SK-N-SH treated with all-trans-retinoic acid at 6 μM for 48 hours (cell line): ENCODE data around the gene RASA3.

ENCODE experiments used
- ATAC-seq: fragments of 200-7000 bp; cut with Tn5 transposase; 3 replicates; pipeline ENCODE4 v1.9.1; 2020; ENCODE audit warnings: mild to moderate bottlenecking, moderate library complexity
- ARNTL ChIP-seq: fragments of 450-650 bp; formaldehyde crosslinking; IDR thresholded peaks from 2 replicates; pipeline ENCODE4 v1.5.0; 2020; ENCODE audit warnings: low read depth, mild to moderate bottlenecking, moderate library complexity, borderline replicate concordance
- BACH2 ChIP-seq: fragments of 250-450 bp; sonication (Bioruptor Pico); IDR thresholded peaks from 2 replicates; pipeline ENCODE4 v1.9.0; 2021; ENCODE audit warnings: mild to moderate bottlenecking, borderline replicate concordance
- CSDC2 ChIP-seq: fragments of 250-450 bp; sonication (Bioruptor Pico); IDR thresholded peaks from 2 replicates; pipeline ENCODE4 v1.5.0; 2020; ENCODE audit warnings: mild to moderate bottlenecking, moderate library complexity
- ESRRG ChIP-seq: fragments of 250-450 bp; sonication (Bioruptor Pico); IDR thresholded peaks from 2 replicates; pipeline ENCODE4 v1.6.1; 2021; ENCODE audit warnings: mild to moderate bottlenecking
- GLIS3 ChIP-seq: fragments of 250-450 bp; sonication (Bioruptor Pico); IDR thresholded peaks from 2 replicates; pipeline ENCODE4 v1.5.0; 2020; ENCODE audit warnings: mild to moderate bottlenecking, moderate library complexity
- ISL1 ChIP-seq: fragments of 250-450 bp; sonication (Bioruptor Pico); IDR thresholded peaks from 2 replicates; pipeline ENCODE4 v2.1.2; 2022; ENCODE audit warnings: mild to moderate bottlenecking, moderate library complexity
- OSR1 ChIP-seq: fragments of 250-450 bp; sonication (Bioruptor Pico); IDR thresholded peaks from 2 replicates; pipeline ENCODE4 v1.8.0; 2022; ENCODE audit warnings: moderate library complexity, mild to moderate bottlenecking, inconsistent platforms
- PPARA ChIP-seq: fragments of 250-450 bp; sonication (Bioruptor Pico); IDR thresholded peaks from 2 replicates; pipeline ENCODE4 v1.5.0; 2020; ENCODE audit warnings: mild to moderate bottlenecking, borderline replicate concordance
- RARB ChIP-seq: fragments of 250-450 bp; sonication (Bioruptor Pico); IDR thresholded peaks from 2 replicates; pipeline ENCODE4 v1.8.0; 2021; ENCODE audit warnings: mild to moderate bottlenecking, moderate library complexity
- SNAI2 ChIP-seq: fragments of 250-450 bp; sonication (Bioruptor Pico); IDR thresholded peaks from 2 replicates; pipeline ENCODE4 v1.5.0; 2020; ENCODE audit warnings: mild to moderate bottlenecking, moderate library complexity
- TCF4 ChIP-seq: fragments of 250-450 bp; sonication (Bioruptor Pico); IDR thresholded peaks from 2 replicates; pipeline ENCODE4 v1.8.0; 2021; ENCODE audit warnings: mild to moderate bottlenecking, moderate library complexity, borderline replicate concordance
- TOX ChIP-seq: fragments of 250-450 bp; sonication (Bioruptor Pico); IDR thresholded peaks from 2 replicates; pipeline ENCODE4 v1.8.0; 2021; ENCODE audit warnings: mild to moderate bottlenecking, moderate library complexity, borderline replicate concordance
- ZC3H10 ChIP-seq: fragments of 250-450 bp; sonication (Bioruptor Pico); IDR thresholded peaks from 2 replicates; pipeline ENCODE4 v1.5.1; 2021; ENCODE audit warnings: mild to moderate bottlenecking, moderate library complexity
- ZFP3 ChIP-seq: fragments of 250-450 bp; sonication (Bioruptor Pico); IDR thresholded peaks from 2 replicates; pipeline ENCODE4 v1.5.0; 2020; ENCODE audit warnings: mild to moderate bottlenecking, moderate library complexity
- ZFP30 ChIP-seq: fragments of 450-650 bp; formaldehyde crosslinking; IDR thresholded peaks from 2 replicates; pipeline ENCODE4 v1.5.0; 2022; ENCODE audit warnings: mild to moderate bottlenecking, moderate library complexity
- ZNF565 ChIP-seq: fragments of 450-650 bp; formaldehyde crosslinking; conservative IDR thresholded peaks from 2 replicates; pipeline ENCODE4 v1.5.0; 2020; ENCODE audit warnings: low read depth, mild to moderate bottlenecking, moderate library complexity
- ZNF70 ChIP-seq: fragments of 450-650 bp; formaldehyde crosslinking; IDR thresholded peaks from 2 replicates; pipeline ENCODE4 v1.5.0; 2020; ENCODE audit warnings: mild to moderate bottlenecking, moderate library complexity
- TF ChIP-seq, protein P1 (sequence below): fragments of 250-450 bp; sonication (Bioruptor Pico); IDR thresholded peaks from 2 replicates; pipeline ENCODE4 v1.8.0; 2021; ENCODE audit warnings: low read depth, mild to moderate bottlenecking, moderate library complexity, borderline replicate concordance
- TF ChIP-seq, protein P2 (sequence below): fragments of 250-450 bp; sonication (Bioruptor Pico); IDR thresholded peaks from 2 replicates; pipeline ENCODE4 v1.5.0; 2020; ENCODE audit warnings: mild to moderate bottlenecking, moderate library complexity
- TF ChIP-seq, protein P3 (sequence below): fragments of 250-450 bp; sonication (Bioruptor Pico); IDR thresholded peaks from 2 replicates; pipeline ENCODE4 v1.8.0; 2020; ENCODE audit warnings: mild to moderate bottlenecking, moderate library complexity, borderline replicate concordance
- TF ChIP-seq, protein P4 (sequence below): fragments of 250-450 bp; sonication (Bioruptor Pico); IDR thresholded peaks from 2 replicates; pipeline ENCODE4 v1.5.1; 2021; ENCODE audit warnings: mild to moderate bottlenecking, moderate library complexity
- TF ChIP-seq, protein P5 (sequence below): fragments of 250-450 bp; sonication (Bioruptor Pico); IDR thresholded peaks from 2 replicates; pipeline ENCODE4 v1.5.1; 2020; ENCODE audit warnings: low read depth, mild to moderate bottlenecking, moderate library complexity

Gene RASA3

DNA sequence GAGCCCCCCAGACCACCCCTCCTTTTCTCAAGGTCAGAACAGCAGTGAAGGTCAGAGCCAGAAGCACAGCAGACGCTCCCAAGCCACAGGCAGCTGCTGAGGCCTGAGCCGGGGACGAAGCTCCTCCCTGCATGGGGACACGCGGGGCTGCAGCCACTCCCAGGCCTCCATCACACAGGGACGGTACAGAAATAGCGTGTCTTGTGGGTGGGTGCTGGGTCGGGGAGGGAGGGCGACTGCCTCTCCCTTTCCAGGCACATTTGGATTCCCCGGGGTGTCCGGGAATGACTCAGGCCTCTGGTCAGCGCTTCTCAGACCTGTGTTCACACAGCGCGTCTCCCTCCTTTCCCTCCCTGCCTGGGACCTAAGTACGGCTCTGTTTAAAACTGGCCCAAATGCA, 33.2 kb downstream of the RASA3 start:
- ATAC-seq: peak; percentile 84
- no peak for TF ChIP-seq SNAI2 (CRISPR knock-in tag)
- TF ChIP-seq TOX: no peak

DNA sequence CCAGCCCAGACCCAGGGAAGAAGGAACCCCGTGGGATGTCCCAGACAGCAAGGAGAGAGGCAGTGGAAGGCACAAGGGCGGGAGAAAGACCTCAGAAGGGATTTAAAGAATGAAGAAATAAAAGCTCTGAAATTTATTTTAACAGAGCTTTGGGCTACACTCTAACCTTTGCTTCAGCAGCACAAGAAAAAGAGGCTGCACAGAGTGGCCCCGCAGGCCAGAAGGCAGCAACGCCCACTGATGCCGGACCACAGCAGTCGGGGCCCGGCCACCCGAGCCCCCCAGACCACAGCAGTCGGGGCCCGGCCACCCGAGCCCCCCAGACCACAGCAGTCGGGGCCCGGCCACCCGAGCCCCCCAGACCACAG, 33.8 kb downstream of the RASA3 start:
- peak; percentile 13; the same call in 2 of the 3 replicates for ATAC-seq

DNA sequence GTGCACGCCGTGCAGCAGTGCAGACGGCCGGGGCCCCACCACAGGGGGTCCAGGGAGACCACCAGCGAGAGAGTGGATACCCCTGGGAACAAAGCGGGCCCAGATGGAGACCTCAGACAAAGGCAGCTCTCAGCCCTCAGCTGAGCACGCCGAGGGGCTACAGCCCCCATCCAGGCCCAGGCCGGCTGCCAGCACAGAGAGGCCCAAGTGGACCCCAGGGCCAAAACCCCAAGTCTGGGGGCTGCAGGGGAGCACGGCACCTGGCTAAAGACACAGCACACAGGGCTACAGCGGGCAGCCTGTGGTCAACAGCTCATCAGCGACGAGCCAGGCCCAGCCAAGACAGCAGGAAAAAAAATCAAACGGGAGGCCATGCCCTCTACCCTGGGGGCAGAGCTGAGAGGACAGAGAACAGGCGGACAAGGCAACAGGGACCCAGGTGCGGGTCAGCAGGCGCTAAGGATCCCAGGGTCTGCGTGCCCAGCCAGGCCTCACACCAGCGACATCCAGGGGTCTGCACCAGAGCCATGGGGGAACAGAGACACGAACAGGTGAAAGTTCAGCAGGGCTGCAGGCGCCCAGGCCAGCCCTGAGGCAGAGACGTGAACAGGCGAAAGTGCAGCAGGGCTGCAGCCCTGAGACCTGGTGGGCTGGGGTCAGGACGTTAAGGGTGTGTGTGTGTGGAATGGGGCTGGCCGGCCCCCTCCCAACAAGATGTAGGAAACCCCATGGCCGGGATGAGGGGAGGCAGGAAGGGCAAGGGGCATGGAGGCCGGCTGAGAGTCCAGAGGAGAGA, 34.3 kb downstream of the RASA3 start:
- no peak for ATAC-seq
- TF ChIP-seq, protein P1, sequence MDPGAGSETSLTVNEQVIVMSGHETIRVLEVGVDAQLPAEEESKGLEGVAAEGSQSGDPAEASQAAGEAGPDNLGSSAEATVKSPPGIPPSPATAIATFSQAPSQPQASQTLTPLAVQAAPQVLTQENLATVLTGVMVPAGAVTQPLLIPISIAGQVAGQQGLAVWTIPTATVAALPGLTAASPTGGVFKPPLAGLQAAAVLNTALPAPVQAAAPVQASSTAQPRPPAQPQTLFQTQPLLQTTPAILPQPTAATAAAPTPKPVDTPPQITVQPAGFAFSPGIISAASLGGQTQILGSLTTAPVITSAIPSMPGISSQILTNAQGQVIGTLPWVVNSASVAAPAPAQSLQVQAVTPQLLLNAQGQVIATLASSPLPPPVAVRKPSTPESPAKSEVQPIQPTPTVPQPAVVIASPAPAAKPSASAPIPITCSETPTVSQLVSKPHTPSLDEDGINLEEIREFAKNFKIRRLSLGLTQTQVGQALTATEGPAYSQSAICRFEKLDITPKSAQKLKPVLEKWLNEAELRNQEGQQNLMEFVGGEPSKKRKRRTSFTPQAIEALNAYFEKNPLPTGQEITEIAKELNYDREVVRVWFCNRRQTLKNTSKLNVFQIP: no peak
- TF ChIP-seq, protein P2, sequence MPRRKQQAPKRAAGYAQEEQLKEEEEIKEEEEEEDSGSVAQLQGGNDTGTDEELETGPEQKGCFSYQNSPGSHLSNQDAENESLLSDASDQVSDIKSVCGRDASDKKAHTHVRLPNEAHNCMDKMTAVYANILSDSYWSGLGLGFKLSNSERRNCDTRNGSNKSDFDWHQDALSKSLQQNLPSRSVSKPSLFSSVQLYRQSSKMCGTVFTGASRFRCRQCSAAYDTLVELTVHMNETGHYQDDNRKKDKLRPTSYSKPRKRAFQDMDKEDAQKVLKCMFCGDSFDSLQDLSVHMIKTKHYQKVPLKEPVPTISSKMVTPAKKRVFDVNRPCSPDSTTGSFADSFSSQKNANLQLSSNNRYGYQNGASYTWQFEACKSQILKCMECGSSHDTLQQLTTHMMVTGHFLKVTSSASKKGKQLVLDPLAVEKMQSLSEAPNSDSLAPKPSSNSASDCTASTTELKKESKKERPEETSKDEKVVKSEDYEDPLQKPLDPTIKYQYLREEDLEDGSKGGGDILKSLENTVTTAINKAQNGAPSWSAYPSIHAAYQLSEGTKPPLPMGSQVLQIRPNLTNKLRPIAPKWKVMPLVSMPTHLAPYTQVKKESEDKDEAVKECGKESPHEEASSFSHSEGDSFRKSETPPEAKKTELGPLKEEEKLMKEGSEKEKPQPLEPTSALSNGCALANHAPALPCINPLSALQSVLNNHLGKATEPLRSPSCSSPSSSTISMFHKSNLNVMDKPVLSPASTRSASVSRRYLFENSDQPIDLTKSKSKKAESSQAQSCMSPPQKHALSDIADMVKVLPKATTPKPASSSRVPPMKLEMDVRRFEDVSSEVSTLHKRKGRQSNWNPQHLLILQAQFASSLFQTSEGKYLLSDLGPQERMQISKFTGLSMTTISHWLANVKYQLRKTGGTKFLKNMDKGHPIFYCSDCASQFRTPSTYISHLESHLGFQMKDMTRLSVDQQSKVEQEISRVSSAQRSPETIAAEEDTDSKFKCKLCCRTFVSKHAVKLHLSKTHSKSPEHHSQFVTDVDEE: no peak
- TF ChIP-seq TCF4 (CRISPR knock-in tag) (no peak), ZFP30 (CRISPR knock-in tag) (no peak), SNAI2 (CRISPR knock-in tag) (no peak), ZNF565 (CRISPR knock-in tag) (no peak), CSDC2 (CRISPR knock-in tag) (no peak), GLIS3 (CRISPR knock-in tag) (no peak), PPARA (no peak), ZC3H10 (no peak), ZFP3 (CRISPR knock-in tag) (no peak), OSR1 (CRISPR knock-in tag) (no peak), BACH2 (CRISPR knock-in tag) (no peak), ARNTL (CRISPR knock-in tag) (no peak), RARB (CRISPR knock-in tag) (no peak), ESRRG (CRISPR knock-in tag) (no peak)
- TF ChIP-seq, protein P3, sequence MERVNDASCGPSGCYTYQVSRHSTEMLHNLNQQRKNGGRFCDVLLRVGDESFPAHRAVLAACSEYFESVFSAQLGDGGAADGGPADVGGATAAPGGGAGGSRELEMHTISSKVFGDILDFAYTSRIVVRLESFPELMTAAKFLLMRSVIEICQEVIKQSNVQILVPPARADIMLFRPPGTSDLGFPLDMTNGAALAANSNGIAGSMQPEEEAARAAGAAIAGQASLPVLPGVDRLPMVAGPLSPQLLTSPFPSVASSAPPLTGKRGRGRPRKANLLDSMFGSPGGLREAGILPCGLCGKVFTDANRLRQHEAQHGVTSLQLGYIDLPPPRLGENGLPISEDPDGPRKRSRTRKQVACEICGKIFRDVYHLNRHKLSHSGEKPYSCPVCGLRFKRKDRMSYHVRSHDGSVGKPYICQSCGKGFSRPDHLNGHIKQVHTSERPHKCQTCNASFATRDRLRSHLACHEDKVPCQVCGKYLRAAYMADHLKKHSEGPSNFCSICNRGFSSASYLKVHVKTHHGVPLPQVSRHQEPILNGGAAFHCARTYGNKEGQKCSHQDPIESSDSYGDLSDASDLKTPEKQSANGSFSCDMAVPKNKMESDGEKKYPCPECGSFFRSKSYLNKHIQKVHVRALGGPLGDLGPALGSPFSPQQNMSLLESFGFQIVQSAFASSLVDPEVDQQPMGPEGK: no peak
- TF ChIP-seq, protein P4, sequence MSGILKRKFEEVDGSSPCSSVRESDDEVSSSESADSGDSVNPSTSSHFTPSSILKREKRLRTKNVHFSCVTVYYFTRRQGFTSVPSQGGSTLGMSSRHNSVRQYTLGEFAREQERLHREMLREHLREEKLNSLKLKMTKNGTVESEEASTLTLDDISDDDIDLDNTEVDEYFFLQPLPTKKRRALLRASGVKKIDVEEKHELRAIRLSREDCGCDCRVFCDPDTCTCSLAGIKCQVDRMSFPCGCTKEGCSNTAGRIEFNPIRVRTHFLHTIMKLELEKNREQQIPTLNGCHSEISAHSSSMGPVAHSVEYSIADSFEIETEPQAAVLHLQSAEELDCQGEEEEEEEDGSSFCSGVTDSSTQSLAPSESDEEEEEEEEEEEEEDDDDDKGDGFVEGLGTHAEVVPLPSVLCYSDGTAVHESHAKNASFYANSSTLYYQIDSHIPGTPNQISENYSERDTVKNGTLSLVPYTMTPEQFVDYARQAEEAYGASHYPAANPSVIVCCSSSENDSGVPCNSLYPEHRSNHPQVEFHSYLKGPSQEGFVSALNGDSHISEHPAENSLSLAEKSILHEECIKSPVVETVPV (CRISPR knock-in tag): no peak

DNA sequence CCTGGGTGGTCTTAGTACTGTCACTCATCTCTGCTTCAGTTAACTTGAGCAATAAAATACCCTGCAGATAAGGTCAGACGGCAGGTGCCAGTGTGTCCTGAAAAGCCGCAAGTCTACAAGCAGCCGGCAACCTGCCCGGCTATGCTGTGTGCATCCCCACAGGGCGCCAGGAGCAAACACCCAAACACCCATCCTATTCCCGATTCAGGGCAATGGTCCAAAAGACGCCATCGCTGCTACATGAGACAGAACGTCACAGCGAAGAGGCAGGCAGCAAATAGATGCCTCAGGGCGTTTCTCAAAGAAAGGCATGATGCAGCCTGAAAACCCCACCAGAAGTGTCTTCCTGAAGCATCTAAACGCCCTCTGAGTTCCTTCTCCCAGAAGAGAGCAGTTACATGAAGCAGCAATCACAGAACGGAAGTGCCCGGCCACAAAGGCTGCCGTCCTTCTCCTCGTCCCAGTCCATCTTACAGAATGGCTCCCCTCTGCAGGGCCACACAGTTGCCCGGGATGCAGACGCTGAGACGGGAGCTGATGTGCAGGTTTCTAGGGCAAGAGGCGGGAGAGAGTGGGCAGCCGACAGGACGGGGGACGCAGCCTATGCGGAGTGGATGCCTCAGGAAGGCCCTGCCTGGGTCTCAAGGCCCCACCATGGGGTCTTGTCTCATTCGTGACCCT, 35.1 kb downstream of the RASA3 start:
- ATAC-seq: no peak
- TF ChIP-seq ISL1 (CRISPR knock-in tag) (no peak), BACH2 (CRISPR knock-in tag) (no peak), ZFP3 (CRISPR knock-in tag) (no peak), SNAI2 (CRISPR knock-in tag) (no peak), RARB (CRISPR knock-in tag) (no peak), ZFP30 (CRISPR knock-in tag) (no peak), ZNF70 (CRISPR knock-in tag) (no peak), TCF4 (CRISPR knock-in tag) (no peak)
- TF ChIP-seq, protein P1: no peak
- TF ChIP-seq, protein P4 (CRISPR knock-in tag): no peak
- TF ChIP-seq, protein P5, sequence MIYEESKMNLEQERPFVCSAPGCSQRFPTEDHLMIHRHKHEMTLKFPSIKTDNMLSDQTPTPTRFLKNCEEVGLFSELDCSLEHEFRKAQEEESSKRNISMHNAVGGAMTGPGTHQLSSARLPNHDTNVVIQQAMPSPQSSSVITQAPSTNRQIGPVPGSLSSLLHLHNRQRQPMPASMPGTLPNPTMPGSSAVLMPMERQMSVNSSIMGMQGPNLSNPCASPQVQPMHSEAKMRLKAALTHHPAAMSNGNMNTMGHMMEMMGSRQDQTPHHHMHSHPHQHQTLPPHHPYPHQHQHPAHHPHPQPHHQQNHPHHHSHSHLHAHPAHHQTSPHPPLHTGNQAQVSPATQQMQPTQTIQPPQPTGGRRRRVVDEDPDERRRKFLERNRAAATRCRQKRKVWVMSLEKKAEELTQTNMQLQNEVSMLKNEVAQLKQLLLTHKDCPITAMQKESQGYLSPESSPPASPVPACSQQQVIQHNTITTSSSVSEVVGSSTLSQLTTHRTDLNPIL: no peak
